Adipocyte (in vitro differentiated cells): ENCODE measurements around the gene LZTS2.

Source experiments
- DNase-seq: peaks from one replicate; pipeline ENCODE4 v3.0.0-alpha.2; 2015; ENCODE audit warnings: low read depth
- H3K27me3 ChIP-seq: replicated peaks from 2 replicates; pipeline ENCODE4 v1.7.0; 2013; ENCODE audit warnings: mild to moderate bottlenecking, low read length, moderate library complexity; ENCODE audit not compliant: control insufficient read depth, insufficient read depth
- H3K36me3 ChIP-seq: 2 replicates; pipeline ENCODE4 v1.7.0; 2013; ENCODE audit warnings: low read length, mild to moderate bottlenecking, moderate library complexity; ENCODE audit not compliant: control insufficient read depth, insufficient read depth, severe bottlenecking
- H3K4me1 ChIP-seq: 2 replicates; pipeline ENCODE4 v1.7.0; 2013; ENCODE audit warnings: mild to moderate bottlenecking, low read length, moderate library complexity; ENCODE audit not compliant: control insufficient read depth, insufficient read depth
- H3K4me3 ChIP-seq: 2 replicates; pipeline ENCODE4 v1.7.0; 2013; ENCODE audit warnings: mild to moderate bottlenecking, low read length, moderate library complexity
- H3K9ac ChIP-seq: 2 replicates; pipeline ENCODE4 v1.7.0; 2013; ENCODE audit warnings: mild to moderate bottlenecking, low read length, moderate library complexity
- H3K9me3 ChIP-seq: 2 replicates; pipeline ENCODE4 v1.7.0; 2013; ENCODE audit warnings: mild to moderate bottlenecking, low read length, moderate library complexity; ENCODE audit not compliant: control insufficient read depth

LZTS2 gene

GRCh38 chr10:101042118-101042517 is 42.5 kb downstream of the LZTS2 start:
- H3K4me1 ChIP-seq: peaks cover 19% of the 10 kb centered on the region
- peaks cover 3% of the 10 kb centered on the region for H3K27me3 ChIP-seq
- H3K9ac ChIP-seq: peak overlapping the region; percentile 90
- peak overlapping the region; percentile 84 for H3K4me3 ChIP-seq
- no peak for DNase-seq
- no peaks in the 10 kb centered on the region for H3K9me3 ChIP-seq
- H3K36me3 ChIP-seq: peaks cover 29% of the 10 kb centered on the region

- no peaks in the 10 kb centered on the region for H3K9me3 ChIP-seq
- H3K4me1 ChIP-seq: peaks cover 19% of the 10 kb centered on the region
- H3K27me3 ChIP-seq: peaks cover 10% of the 10 kb centered on the region
- H3K4me3 ChIP-seq: peak overlapping the region; percentile 84
- peak overlapping the region; percentile 90 for H3K9ac ChIP-seq
- peaks cover 22% of the 10 kb centered on the region for H3K36me3 ChIP-seq
- DNase-seq: peak; percentile 97
Observed at GRCh38 chr10:101042667-101043362, 43.2 kb downstream of the LZTS2 start.

GRCh38 chr10:101043363-101043707 is 43.7 kb downstream of the LZTS2 start:
- no peak for DNase-seq
- H3K27me3 ChIP-seq: peaks cover 15% of the 10 kb centered on the region
- peak overlapping the region; percentile 84 for H3K4me3 ChIP-seq
- H3K9me3 ChIP-seq: no peaks in the 10 kb centered on the region
- H3K9ac ChIP-seq: peak overlapping the region; percentile 90
- H3K4me1 ChIP-seq: peaks cover 19% of the 10 kb centered on the region
- peaks cover 17% of the 10 kb centered on the region for H3K36me3 ChIP-seq

GRCh38 chr10:101044117-101044516 is 44.5 kb downstream of the LZTS2 start:
- no peak overlapping the region for H3K4me3 ChIP-seq
- peaks cover 23% of the 10 kb centered on the region for H3K27me3 ChIP-seq

GRCh38 chr10:101046332-101047238 is 47.0 kb downstream of the LZTS2 start:
- peaks cover 27% of the 10 kb centered on the region for H3K27me3 ChIP-seq
- H3K4me3 ChIP-seq: no peak overlapping the region
- no peaks in the 10 kb centered on the region for H3K36me3 ChIP-seq
- H3K4me1 ChIP-seq: peaks cover 24% of the 10 kb centered on the region
- no peak for DNase-seq
- no peak overlapping the region for H3K9ac ChIP-seq
- no peaks in the 10 kb centered on the region for H3K9me3 ChIP-seq

More at GRCh38 chr10:101044117-101044516, 44.5 kb downstream of the LZTS2 start:
- Histone ChIP-seq H3K4me1 (peaks cover 19% of the 10 kb centered on the region), H3K36me3 (peaks cover 9% of the 10 kb centered on the region), H3K9me3 (no peaks in the 10 kb centered on the region), H3K9ac (no peak overlapping the region)
- DNase-seq: no peak

- no peak for DNase-seq
- Histone ChIP-seq H3K27me3 (peaks cover 27% of the 10 kb centered on the region), H3K4me3 (no peak overlapping the region), H3K36me3 (no peaks in the 10 kb centered on the region), H3K4me1 (peaks cover 24% of the 10 kb centered on the region), H3K9ac (no peak overlapping the region), H3K9me3 (no peaks in the 10 kb centered on the region)
Observed at GRCh38 chr10:101047268-101047667, 47.7 kb downstream of the LZTS2 start.

GRCh38 chr10:101047961-101048892 is 48.6 kb downstream of the LZTS2 start:
- H3K4me3 ChIP-seq: no peak overlapping the region
- no peak overlapping the region for H3K9ac ChIP-seq
- no peaks in the 10 kb centered on the region for H3K9me3 ChIP-seq
- peaks cover 29% of the 10 kb centered on the region for H3K4me1 ChIP-seq
- H3K36me3 ChIP-seq: no peaks in the 10 kb centered on the region
- no peak for DNase-seq
- peaks cover 27% of the 10 kb centered on the region for H3K27me3 ChIP-seq

GRCh38 chr10:101050208-101051069 is 50.8 kb downstream of the LZTS2 start:
- H3K9ac ChIP-seq: no peak overlapping the region
- peaks cover 31% of the 10 kb centered on the region for H3K4me1 ChIP-seq
- no peak overlapping the region for H3K4me3 ChIP-seq
- peaks cover 27% of the 10 kb centered on the region for H3K27me3 ChIP-seq
- H3K36me3 ChIP-seq: no peaks in the 10 kb centered on the region
- H3K9me3 ChIP-seq: no peaks in the 10 kb centered on the region
- peak; percentile 82 for DNase-seq

GRCh38 chr10:101052285-101052684 is 52.7 kb downstream of the LZTS2 start:
- H3K9ac ChIP-seq: peak overlapping the region; percentile 53
- no peaks in the 10 kb centered on the region for H3K36me3 ChIP-seq
- peaks cover 22% of the 10 kb centered on the region for H3K27me3 ChIP-seq
- peak; percentile 87 for DNase-seq
- peaks cover 31% of the 10 kb centered on the region for H3K4me1 ChIP-seq
- H3K4me3 ChIP-seq: no peak overlapping the region
- no peaks in the 10 kb centered on the region for H3K9me3 ChIP-seq

GRCh38 chr10:101053516-101053915 is 53.9 kb downstream of the LZTS2 start:
- peaks cover 10% of the 10 kb centered on the region for H3K27me3 ChIP-seq
- no peaks in the 10 kb centered on the region for H3K36me3 ChIP-seq
- peak; percentile 61 for DNase-seq
- no peak overlapping the region for H3K9ac ChIP-seq
- peaks cover 31% of the 10 kb centered on the region for H3K4me1 ChIP-seq
- no peak overlapping the region for H3K4me3 ChIP-seq
- H3K9me3 ChIP-seq: no peaks in the 10 kb centered on the region
